Measurements from ENCODE around the gene N4BP2L2. TPM values are rescaled to one million over a fixed set of nuclear protein-coding genes. Genes with fewer than 3 reads are reported as not detected.

The N4BP2L2 gene
- total and polyA plus RNA-seq, 2 of the 13 experiments (the other 11 are each of a cell fraction or from before 2014, with no cell fraction given) = 58.9 to 81.2 TPM

DNA sequence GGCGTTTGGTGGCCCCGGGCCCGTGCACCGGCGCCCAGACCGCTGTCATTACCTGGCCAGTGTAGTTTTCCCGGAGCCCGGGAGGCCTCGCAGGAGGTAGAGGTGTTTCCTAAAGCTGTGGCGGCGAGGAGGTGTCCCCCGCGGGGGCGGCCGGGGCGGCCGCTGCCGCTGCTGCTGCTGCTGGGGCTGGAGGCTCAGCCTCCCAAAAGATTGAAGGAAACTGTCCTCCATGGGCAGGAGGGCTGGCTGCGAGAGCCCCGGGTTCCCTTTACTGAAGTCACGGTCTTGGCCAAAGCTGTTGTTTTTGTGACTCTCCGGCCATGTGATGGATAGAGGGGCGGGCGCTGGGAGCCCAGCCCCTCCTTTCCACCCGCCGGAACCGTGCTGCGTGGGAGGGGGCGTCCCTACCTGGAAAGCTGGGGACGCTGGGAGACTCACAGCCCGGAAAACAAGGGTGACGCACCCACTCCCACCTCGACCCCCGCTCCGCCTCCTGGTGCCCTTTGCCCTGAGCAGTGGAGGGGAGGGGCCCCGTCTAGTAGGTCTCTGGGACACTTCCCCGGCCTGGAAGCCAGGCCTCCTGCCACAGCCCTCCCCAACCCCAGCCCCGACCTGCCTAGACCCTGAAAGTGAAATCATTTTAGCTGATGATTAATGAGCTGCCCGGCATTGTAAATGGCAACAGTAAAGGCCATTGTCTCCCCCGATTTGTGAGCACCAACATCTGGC lies 110.6 kb downstream of the N4BP2L2 start, which contains the start of gene N4BP2L1 (continued):
- TF ChIP-seq, protein P1, sequence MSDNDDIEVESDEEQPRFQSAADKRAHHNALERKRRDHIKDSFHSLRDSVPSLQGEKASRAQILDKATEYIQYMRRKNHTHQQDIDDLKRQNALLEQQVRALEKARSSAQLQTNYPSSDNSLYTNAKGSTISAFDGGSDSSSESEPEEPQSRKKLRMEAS (IDR thresholded peaks at IDR 0.05) = peak; percentile 80
- TF ChIP-seq, protein P2, sequence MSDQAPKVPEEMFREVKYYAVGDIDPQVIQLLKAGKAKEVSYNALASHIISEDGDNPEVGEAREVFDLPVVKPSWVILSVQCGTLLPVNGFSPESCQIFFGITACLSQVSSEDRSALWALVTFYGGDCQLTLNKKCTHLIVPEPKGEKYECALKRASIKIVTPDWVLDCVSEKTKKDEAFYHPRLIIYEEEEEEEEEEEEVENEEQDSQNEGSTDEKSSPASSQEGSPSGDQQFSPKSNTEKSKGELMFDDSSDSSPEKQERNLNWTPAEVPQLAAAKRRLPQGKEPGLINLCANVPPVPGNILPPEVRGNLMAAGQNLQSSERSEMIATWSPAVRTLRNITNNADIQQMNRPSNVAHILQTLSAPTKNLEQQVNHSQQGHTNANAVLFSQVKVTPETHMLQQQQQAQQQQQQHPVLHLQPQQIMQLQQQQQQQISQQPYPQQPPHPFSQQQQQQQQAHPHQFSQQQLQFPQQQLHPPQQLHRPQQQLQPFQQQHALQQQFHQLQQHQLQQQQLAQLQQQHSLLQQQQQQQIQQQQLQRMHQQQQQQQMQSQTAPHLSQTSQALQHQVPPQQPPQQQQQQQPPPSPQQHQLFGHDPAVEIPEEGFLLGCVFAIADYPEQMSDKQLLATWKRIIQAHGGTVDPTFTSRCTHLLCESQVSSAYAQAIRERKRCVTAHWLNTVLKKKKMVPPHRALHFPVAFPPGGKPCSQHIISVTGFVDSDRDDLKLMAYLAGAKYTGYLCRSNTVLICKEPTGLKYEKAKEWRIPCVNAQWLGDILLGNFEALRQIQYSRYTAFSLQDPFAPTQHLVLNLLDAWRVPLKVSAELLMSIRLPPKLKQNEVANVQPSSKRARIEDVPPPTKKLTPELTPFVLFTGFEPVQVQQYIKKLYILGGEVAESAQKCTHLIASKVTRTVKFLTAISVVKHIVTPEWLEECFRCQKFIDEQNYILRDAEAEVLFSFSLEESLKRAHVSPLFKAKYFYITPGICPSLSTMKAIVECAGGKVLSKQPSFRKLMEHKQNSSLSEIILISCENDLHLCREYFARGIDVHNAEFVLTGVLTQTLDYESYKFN (CRISPR knock-in tag; conservative IDR thresholded peaks at IDR 0.05) = peak; percentile 85
- TF ChIP-seq SNAPC2 (CRISPR knock-in tag; IDR thresholded peaks at IDR 0.05) (peak; percentile 88), ZNF331 (CRISPR knock-in tag; IDR thresholded peaks at IDR 0.05) (peak; percentile 68; the same call in 1 of the 2 replicates), ZNF343 (CRISPR knock-in tag; IDR thresholded peaks at IDR 0.05) (0 out of 2 replicates have a peak, but pooled peaks have one; percentile 59), ZNF44 (CRISPR knock-in tag; IDR thresholded peaks at IDR 0.05) (no peak), KDM4B (CRISPR knock-in tag; IDR thresholded peaks at IDR 0.05) (peak; percentile 81; the same call in 1 of the 2 replicates), RBFOX2 (IDR thresholded peaks at IDR 0.05; ENCODE audit: low read depth, low read length) (peak; percentile 85), RXRB (CRISPR knock-in tag; IDR thresholded peaks at IDR 0.05; ENCODE audit: borderline replicate concordance) (peak; percentile 79), IRF2 (CRISPR knock-in tag; IDR thresholded peaks at IDR 0.05) (peak; percentile 78)
- TF ChIP-seq, protein P3, sequence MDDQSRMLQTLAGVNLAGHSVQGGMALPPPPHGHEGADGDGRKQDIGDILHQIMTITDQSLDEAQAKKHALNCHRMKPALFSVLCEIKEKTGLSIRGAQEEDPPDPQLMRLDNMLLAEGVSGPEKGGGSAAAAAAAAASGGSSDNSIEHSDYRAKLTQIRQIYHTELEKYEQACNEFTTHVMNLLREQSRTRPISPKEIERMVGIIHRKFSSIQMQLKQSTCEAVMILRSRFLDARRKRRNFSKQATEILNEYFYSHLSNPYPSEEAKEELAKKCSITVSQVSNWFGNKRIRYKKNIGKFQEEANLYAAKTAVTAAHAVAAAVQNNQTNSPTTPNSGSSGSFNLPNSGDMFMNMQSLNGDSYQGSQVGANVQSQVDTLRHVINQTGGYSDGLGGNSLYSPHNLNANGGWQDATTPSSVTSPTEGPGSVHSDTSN (CRISPR knock-in tag; IDR thresholded peaks at IDR 0.05; ENCODE audit: borderline replicate concordance) = 0 out of 2 replicates have a peak, but pooled peaks have one; percentile 40
- TF ChIP-seq, protein P4, sequence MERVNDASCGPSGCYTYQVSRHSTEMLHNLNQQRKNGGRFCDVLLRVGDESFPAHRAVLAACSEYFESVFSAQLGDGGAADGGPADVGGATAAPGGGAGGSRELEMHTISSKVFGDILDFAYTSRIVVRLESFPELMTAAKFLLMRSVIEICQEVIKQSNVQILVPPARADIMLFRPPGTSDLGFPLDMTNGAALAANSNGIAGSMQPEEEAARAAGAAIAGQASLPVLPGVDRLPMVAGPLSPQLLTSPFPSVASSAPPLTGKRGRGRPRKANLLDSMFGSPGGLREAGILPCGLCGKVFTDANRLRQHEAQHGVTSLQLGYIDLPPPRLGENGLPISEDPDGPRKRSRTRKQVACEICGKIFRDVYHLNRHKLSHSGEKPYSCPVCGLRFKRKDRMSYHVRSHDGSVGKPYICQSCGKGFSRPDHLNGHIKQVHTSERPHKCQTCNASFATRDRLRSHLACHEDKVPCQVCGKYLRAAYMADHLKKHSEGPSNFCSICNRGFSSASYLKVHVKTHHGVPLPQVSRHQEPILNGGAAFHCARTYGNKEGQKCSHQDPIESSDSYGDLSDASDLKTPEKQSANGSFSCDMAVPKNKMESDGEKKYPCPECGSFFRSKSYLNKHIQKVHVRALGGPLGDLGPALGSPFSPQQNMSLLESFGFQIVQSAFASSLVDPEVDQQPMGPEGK (CRISPR knock-in tag; IDR thresholded peaks at IDR 0.05) = peak; percentile 97
- TF ChIP-seq, protein P5, sequence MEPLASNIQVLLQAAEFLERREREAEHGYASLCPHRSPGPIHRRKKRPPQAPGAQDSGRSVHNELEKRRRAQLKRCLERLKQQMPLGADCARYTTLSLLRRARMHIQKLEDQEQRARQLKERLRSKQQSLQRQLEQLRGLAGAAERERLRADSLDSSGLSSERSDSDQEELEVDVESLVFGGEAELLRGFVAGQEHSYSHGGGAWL (CRISPR knock-in tag; IDR thresholded peaks at IDR 0.05) = no peak; the same call in 1 of the 2 replicates
- TF ChIP-seq, protein P6, sequence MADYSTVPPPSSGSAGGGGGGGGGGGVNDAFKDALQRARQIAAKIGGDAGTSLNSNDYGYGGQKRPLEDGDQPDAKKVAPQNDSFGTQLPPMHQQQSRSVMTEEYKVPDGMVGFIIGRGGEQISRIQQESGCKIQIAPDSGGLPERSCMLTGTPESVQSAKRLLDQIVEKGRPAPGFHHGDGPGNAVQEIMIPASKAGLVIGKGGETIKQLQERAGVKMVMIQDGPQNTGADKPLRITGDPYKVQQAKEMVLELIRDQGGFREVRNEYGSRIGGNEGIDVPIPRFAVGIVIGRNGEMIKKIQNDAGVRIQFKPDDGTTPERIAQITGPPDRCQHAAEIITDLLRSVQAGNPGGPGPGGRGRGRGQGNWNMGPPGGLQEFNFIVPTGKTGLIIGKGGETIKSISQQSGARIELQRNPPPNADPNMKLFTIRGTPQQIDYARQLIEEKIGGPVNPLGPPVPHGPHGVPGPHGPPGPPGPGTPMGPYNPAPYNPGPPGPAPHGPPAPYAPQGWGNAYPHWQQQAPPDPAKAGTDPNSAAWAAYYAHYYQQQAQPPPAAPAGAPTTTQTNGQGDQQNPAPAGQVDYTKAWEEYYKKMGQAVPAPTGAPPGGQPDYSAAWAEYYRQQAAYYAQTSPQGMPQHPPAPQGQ (CRISPR knock-in tag; IDR thresholded peaks at IDR 0.05; ENCODE audit: borderline replicate concordance) = no peak
- TF ChIP-seq, protein P7, sequence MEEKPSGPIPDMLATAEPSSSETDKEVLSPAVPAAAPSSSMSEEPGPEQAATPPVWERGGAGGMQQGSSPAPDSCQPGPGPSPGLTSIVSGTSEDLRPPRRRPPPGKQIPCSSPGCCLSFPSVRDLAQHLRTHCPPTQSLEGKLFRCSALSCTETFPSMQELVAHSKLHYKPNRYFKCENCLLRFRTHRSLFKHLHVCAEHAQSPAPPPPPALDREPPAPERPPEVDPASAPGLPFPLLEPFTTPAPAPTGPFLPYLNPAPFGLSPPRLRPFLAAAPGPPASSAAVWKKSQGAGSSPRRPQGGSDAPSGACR (CRISPR knock-in tag; IDR thresholded peaks at IDR 0.05) = peak; percentile 39; the same call in 1 of the 2 replicates
- TF ChIP-seq, protein P8, sequence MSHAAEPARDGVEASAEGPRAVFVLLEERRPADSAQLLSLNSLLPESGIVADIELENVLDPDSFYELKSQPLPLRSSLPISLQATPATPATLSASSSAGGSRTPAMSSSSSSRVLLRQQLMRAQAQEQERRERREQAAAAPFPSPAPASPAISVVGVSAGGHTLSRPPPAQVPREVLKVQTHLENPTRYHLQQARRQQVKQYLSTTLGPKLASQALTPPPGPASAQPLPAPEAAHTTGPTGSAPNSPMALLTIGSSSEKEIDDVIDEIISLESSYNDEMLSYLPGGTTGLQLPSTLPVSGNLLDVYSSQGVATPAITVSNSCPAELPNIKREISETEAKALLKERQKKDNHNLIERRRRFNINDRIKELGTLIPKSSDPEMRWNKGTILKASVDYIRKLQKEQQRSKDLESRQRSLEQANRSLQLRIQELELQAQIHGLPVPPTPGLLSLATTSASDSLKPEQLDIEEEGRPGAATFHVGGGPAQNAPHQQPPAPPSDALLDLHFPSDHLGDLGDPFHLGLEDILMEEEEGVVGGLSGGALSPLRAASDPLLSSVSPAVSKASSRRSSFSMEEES (CRISPR knock-in tag; IDR thresholded peaks at IDR 0.05) = peak; percentile 68
